Measurements from ENCODE around the gene ZNRD2.

ZNRD2 gene

DNA sequence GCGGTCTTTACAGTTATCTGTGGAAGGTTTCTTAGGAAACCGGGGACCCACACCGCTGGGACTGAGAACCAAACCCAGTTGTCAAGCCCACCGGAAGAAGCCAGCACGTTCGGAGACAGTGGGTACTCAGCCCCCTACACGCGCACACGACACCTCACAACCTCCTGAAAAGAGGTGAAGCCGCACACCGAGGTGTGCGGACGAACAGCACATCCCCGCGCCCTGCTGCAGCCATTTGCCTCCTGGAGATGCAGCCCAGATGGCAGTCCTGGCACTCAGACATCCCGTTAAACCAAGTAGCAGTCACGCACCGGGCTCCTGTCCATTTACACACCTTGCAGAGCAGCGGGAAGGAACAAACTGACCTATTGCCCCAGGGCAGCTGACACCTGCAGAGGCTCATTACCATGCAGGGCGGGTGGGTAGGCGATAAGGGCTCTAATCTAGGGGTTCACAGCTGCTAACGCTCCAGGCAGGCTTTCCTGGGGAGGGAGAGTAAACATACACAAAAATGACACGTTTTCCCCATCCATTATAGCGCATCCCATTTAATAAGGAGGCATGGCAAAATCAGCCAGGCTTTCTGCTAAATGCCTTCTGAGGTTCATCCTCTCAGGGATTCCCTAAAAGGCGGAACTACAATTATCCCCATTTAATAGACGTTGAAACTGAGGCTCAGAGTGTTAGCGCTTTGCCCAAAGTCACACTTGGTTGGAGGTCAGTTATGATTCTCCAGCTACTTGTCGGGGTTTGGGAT, 4.7 kb downstream of the ZNRD2 start:
- TF ChIP-seq, protein P1, sequence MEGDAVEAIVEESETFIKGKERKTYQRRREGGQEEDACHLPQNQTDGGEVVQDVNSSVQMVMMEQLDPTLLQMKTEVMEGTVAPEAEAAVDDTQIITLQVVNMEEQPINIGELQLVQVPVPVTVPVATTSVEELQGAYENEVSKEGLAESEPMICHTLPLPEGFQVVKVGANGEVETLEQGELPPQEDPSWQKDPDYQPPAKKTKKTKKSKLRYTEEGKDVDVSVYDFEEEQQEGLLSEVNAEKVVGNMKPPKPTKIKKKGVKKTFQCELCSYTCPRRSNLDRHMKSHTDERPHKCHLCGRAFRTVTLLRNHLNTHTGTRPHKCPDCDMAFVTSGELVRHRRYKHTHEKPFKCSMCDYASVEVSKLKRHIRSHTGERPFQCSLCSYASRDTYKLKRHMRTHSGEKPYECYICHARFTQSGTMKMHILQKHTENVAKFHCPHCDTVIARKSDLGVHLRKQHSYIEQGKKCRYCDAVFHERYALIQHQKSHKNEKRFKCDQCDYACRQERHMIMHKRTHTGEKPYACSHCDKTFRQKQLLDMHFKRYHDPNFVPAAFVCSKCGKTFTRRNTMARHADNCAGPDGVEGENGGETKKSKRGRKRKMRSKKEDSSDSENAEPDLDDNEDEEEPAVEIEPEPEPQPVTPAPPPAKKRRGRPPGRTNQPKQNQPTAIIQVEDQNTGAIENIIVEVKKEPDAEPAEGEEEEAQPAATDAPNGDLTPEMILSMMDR (IDR thresholded peaks at IDR 0.05; ENCODE audit: control insufficient read depth, insufficient read depth, low read depth, low read length, missing control alignments), result no peak
- no peak for DNase-seq (ENCODE audit: low read depth)
- peak overlapping the region; percentile 86 for H3K4me3 ChIP-seq (ENCODE audit: control insufficient read depth, low read depth, low read length)

DNA sequence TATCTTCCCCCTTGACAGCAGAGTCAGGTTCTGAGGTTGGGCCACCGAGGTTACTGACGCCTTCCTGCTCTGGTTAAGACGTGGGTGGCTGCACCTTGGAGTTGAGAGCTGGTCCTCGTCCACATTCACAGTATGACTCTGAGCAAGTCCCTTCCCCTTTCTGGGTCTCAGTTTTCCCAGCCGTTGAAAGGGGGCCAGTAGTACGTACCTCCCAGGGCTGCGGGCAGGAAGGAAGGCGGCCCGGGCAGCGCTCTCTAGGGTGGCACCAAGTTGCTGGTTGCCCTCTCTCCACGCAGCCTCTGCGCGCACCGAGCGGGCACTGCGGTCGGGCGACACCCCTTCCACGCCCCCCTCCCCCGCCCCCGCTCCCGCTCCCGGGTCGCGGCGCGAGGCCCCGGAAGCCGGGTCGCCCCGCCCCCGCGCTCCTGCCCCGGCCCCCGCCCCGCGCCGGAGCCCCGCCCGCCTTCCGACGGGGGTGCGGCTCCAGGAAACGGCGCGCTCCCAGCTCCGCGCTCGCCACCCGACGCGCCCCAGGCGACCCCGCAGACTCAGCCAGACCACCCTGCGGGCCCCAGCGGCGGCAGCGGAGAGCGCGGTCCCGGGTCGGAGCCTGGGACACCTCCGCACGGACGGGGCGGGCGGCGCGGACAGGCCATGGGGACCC, 5.4 kb downstream of the ZNRD2 start, which contains the start of gene EHBP1L1:
Gene EHBP1L1, plus strand, starts transcription at position 486 of the 664 bp plus-strand sequence. CDS start 250 bp downstream, outside the sequence.
- TF ChIP-seq, protein P1 (IDR thresholded peaks at IDR 0.05; ENCODE audit: control insufficient read depth, insufficient read depth, low read depth, low read length, missing control alignments), result no peak
- no peak for DNase-seq (ENCODE audit: low read depth)

GRCh38 chr11:65576232-65576866, 6.1 kb downstream of the ZNRD2 start:
- TF ChIP-seq, protein P1 (IDR thresholded peaks at IDR 0.05; ENCODE audit: control insufficient read depth, insufficient read depth, low read depth, low read length, missing control alignments), result no peak
- no peak for DNase-seq (ENCODE audit: low read depth)

More for the DNA sequence above, 5.4 kb downstream of the ZNRD2 start, which contains the start of gene EHBP1L1:
- H3K4me3 ChIP-seq (ENCODE audit: control insufficient read depth, low read depth, low read length), result peak within 1 kb of the TSS; percentile 86

DNA sequence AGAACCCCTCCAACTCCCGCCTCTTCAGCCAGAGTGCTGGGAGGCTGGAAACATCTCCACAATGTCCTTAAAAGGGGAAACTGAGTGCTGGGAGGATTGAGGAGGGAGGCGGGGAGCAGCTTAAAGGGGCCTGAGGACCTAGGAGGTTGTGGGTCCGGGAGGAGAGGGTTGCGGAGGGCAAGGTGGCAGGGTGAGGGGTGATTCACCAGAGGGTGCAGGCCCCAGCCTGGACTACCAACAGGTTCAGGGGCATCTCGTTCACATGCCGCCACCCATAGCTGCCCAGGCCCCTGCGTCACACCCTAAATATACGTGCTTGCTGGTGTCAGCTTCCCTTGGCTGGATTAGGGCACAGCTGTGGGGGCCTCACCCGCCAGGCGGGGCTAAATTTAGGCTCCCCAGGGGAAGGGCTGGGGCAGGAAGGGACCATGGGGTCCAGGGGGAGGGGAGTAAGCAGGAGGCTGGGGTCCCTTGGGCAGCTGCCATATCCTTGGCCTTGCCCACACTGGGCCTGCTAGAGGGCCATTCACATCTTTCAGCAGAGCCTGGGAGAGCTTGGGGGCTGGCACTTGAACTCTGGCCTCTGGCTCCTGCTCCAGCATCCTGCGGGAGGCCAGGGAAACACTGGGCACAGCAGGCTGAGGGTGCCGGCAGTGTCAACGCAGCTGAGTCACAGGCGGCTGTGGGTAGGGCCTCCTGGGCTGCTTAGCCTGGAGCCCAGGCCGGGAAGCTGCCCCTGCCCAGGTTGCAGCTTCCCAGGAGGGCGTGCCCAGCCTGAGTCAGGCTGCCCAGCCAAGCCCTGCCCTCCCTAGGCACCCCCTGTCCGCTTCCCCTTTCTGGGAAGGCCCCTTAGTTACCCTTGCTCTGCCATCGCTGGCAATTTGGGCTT, 6.8 kb downstream of the ZNRD2 start:
- TF ChIP-seq, protein P1 (IDR thresholded peaks at IDR 0.05; ENCODE audit: control insufficient read depth, insufficient read depth, low read depth, low read length, missing control alignments), result no peak
- DNase-seq (ENCODE audit: low read depth), result no peak
- peak overlapping the region; percentile 86 for H3K4me3 ChIP-seq (ENCODE audit: control insufficient read depth, low read depth, low read length)

More at GRCh38 chr11:65576232-65576866, 6.1 kb downstream of the ZNRD2 start:
- peak overlapping the region; percentile 86 for H3K4me3 ChIP-seq (ENCODE audit: control insufficient read depth, low read depth, low read length)

GRCh38 chr11:65577756-65578109, 7.5 kb downstream of the ZNRD2 start:
- DNase-seq (ENCODE audit: low read depth), result no peak
- H3K4me3 ChIP-seq (ENCODE audit: control insufficient read depth, low read depth, low read length), result peak overlapping the region; percentile 86
- TF ChIP-seq, protein P1 (IDR thresholded peaks at IDR 0.05; ENCODE audit: control insufficient read depth, insufficient read depth, low read depth, low read length, missing control alignments), result no peak

- no peak for DNase-seq (ENCODE audit: low read depth)
- TF ChIP-seq, protein P1 (IDR thresholded peaks at IDR 0.05; ENCODE audit: control insufficient read depth, insufficient read depth, low read depth, low read length, missing control alignments), result no peak
- 0 out of 2 replicates have a peak overlapping the region, but pooled peaks have one; percentile 86 for H3K4me3 ChIP-seq (ENCODE audit: control insufficient read depth, low read depth, low read length)
Observed at GRCh38 chr11:65578134-65578533, 7.9 kb downstream of the ZNRD2 start.
